ENCODE results near the gene RPS23. TPM values are rescaled to one million over a fixed set of nuclear protein-coding genes. Genes with fewer than 3 reads are reported as not detected.

The RPS23 gene
- total RNA-seq, 3 donors from 2014 or later, result 3,055 to 5,353 (median 4,143) TPM

DNA sequence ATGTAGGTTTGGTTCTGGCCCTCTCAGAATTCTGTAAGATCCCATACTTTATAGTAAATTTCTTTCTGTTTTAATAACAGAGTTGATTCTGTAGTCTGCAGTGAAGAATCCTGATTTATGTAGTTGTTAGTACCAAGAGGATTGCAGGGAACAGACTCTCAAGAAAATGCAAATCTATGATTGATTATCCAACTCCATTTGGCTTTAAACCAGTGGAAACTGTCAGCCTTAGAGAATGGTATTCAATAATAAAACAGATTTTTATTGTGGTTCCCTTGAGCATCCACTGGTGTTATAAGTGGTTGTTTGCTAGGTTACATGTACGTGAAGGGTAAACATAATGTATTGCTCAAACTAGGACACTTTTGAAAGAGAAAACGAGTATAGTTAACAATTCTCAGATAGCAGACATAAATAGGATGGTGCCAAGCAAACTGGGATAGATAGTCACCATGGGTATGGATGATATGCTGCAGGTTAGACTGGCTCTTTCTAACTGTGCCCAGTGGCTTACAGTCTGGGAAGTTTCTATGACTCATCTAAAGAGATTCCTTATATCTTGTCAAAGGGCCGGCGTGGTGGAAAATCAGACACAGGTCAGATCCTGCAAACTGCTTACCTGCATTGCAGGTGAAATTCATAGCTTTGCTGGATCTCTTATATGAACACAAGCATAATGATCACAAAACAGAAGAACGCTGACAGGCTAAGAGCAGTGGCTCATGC is 41.7 kb upstream of the RPS23 start:
- intact Hi-C loops (cut with DNase I; ENCODE audit: low total_unique reads), result no loop called here

GRCh38 chr5:82319192-82319591 is 41.0 kb upstream of the RPS23 start:
- DNase-seq (ENCODE audit: low spot score in 2 of 2), result no peak
- intact Hi-C loops (cut with DNase I; ENCODE audit: low total_unique reads), result no loop called here
- Histone ChIP-seq H3K4me3 (no peak overlapping the region), H3K27me3 (no peaks in the 10 kb centered on the region), H3K9me3 (no peaks in the 10 kb centered on the region), H3K36me3 (no peaks in the 10 kb centered on the region), H3K4me1 (no peaks in the 10 kb centered on the region), H3K27ac (no peak overlapping the region)
- TF ChIP-seq CTCF (IDR thresholded peaks at IDR 0.05), result no peak
- TF ChIP-seq POLR2A (IDR thresholded peaks at IDR 0.05), result no peak
- no peak for TF ChIP-seq POLR2AphosphoS5 (IDR thresholded peaks at IDR 0.05)

More for the DNA sequence above, 41.7 kb upstream of the RPS23 start:
- no peaks in the 10 kb centered on the region for H3K9me3 ChIP-seq
- H3K27ac ChIP-seq, result no peak overlapping the region
- no peak for DNase-seq (ENCODE audit: low spot score in 2 of 2)
- H3K27me3 ChIP-seq, result no peaks in the 10 kb centered on the region
- H3K4me1 ChIP-seq, result no peaks in the 10 kb centered on the region
- no peak overlapping the region for H3K4me3 ChIP-seq
- no peak for TF ChIP-seq POLR2A (IDR thresholded peaks at IDR 0.05)
- no peaks in the 10 kb centered on the region for H3K36me3 ChIP-seq

- Histone ChIP-seq H3K4me3 (no peak overlapping the region), H3K4me1 (no peaks in the 10 kb centered on the region), H3K27me3 (no peaks in the 10 kb centered on the region), H3K36me3 (no peaks in the 10 kb centered on the region), H3K9me3 (no peaks in the 10 kb centered on the region), H3K27ac (no peak overlapping the region)
- intact Hi-C loops (cut with DNase I; ENCODE audit: low total_unique reads), result no loop called here
- TF ChIP-seq CTCF (IDR thresholded peaks at IDR 0.05), result no peak
- DNase-seq (ENCODE audit: low spot score in 2 of 2), result no peak
Observed at GRCh38 chr5:82314964-82315758, 37.0 kb upstream of the RPS23 start.

DNA sequence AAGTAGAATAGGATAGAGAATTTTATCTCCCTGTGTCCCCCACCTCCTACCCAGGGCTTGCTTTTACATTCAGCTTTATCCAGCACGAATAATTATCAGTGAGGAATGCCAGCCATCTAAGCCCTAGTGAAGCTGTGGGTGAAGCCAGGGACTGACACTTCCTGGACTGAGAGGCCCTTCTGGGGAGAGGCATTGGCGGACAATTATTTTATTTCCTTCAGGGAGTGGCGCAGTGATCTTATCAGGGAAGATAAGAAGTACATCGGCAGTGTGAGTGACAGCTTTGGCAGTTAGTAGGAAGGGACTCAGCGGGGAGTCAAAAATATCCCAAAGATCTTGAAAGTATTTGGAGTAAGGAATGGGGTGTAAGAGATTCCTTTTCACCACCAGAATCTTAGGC is 34.9 kb upstream of the RPS23 start:
- no peak overlapping the region for H3K4me3 ChIP-seq
- no peaks in the 10 kb centered on the region for H3K9me3 ChIP-seq
- no peak for TF ChIP-seq CTCF (IDR thresholded peaks at IDR 0.05)
- no peak for TF ChIP-seq POLR2AphosphoS5 (IDR thresholded peaks at IDR 0.05)
- TF ChIP-seq POLR2A (IDR thresholded peaks at IDR 0.05), result no peak
- no peak for DNase-seq (ENCODE audit: low spot score in 2 of 2)
- H3K36me3 ChIP-seq, result no peaks in the 10 kb centered on the region
- no peaks in the 10 kb centered on the region for H3K27me3 ChIP-seq
- no peak overlapping the region for H3K27ac ChIP-seq
- intact Hi-C loops (cut with DNase I; ENCODE audit: low total_unique reads), result no loop called here
- H3K4me1 ChIP-seq, result no peaks in the 10 kb centered on the region

GRCh38 chr5:82312373-82312856 is 34.3 kb upstream of the RPS23 start:
- H3K9me3 ChIP-seq, result no peaks in the 10 kb centered on the region
- peak overlapping the region in 1 of 3 donors; percentile 20 for H3K4me3 ChIP-seq
- intact Hi-C loops (cut with DNase I; ENCODE audit: low total_unique reads), result no loop called here
- H3K4me1 ChIP-seq, result no peaks in the 10 kb centered on the region
- DNase-seq (ENCODE audit: low spot score in 2 of 2), result no peak
- H3K36me3 ChIP-seq, result no peaks in the 10 kb centered on the region
- H3K27ac ChIP-seq, result no peak overlapping the region
- no peaks in the 10 kb centered on the region for H3K27me3 ChIP-seq
- TF ChIP-seq CTCF (IDR thresholded peaks at IDR 0.05), result peak in 2 of 3 donors; percentile 24 to 57
- TF ChIP-seq POLR2AphosphoS5 (IDR thresholded peaks at IDR 0.05), result no peak
- TF ChIP-seq POLR2A (IDR thresholded peaks at IDR 0.05), result no peak
